Smooth muscle cell (in vitro differentiated cells): ENCODE measurements around the gene LTB4R2. TPM values are rescaled to one million over a fixed set of nuclear protein-coding genes. Genes with fewer than 3 reads are reported as not detected.

ENCODE experiments used
- DNase-seq: peaks from one replicate; lab custom pipeline; 2025; ENCODE audit not compliant: unreplicated experiment; lab: John Stamatoyannopoulos, UW
- H2AFZ ChIP-seq: fragments of 200-600 bp; sonication (generic); 2 replicates; pipeline ENCODE4 v1.6.0; 2016; ENCODE audit warnings: antibody characterized with exemption, low read depth, mild to moderate bottlenecking
- H3F3A ChIP-seq: fragments of 200-600 bp; sonication (generic); 2 replicates; pipeline ENCODE4 v1.6.0; 2017; ENCODE audit warnings: antibody characterized with exemption, low read depth
- H3K27ac ChIP-seq: fragments of 200-600 bp; sonication (generic); 2 replicates; pipeline ENCODE4 v1.5.1; 2016; ENCODE audit warnings: low read depth, mild to moderate bottlenecking
- H3K27me3 ChIP-seq: fragments of 200-600 bp; sonication (generic); 2 replicates; pipeline ENCODE4 v1.6.1; 2016; ENCODE audit warnings: low read depth, mild to moderate bottlenecking
- H3K36me3 ChIP-seq: fragments of 200-600 bp; sonication (generic); 2 replicates; pipeline ENCODE4 v1.5.1; 2016; ENCODE audit warnings: low read depth
- H3K4me1 ChIP-seq: fragments of 200-600 bp; sonication (generic); 2 replicates; pipeline ENCODE4 v1.5.1; 2016; ENCODE audit warnings: low read depth
- H3K4me2 ChIP-seq: fragments of 200-600 bp; sonication (generic); 2 replicates; pipeline ENCODE4 v1.6.0; 2016; ENCODE audit warnings: mild to moderate bottlenecking
- H3K4me3 ChIP-seq: fragments of 200-600 bp; sonication (generic); 2 replicates; pipeline ENCODE4 v1.5.1; 2016; ENCODE audit warnings: mild to moderate bottlenecking
- H3K79me2 ChIP-seq: fragments of 200-600 bp; sonication (generic); 2 replicates; pipeline ENCODE4 v1.6.0; 2016; ENCODE audit warnings: low read depth, mild to moderate bottlenecking
- H3K9ac ChIP-seq: fragments of 200-600 bp; sonication (generic); 2 replicates; pipeline ENCODE4 v1.6.0; 2016; ENCODE audit warnings: low read depth
- H3K9me3 ChIP-seq: fragments of 200-600 bp; sonication (generic); replicated peaks from 2 replicates; pipeline ENCODE4 v1.5.1; 2016; ENCODE audit warnings: low read depth
- H4K20me1 ChIP-seq: fragments of 200-600 bp; sonication (generic); 2 replicates; pipeline ENCODE4 v1.6.0; 2016; ENCODE audit warnings: low read depth
- CTCF ChIP-seq: fragments of 200-600 bp; sonication (generic); IDR thresholded peaks from 2 replicates; pipeline ENCODE4 v1.5.1; 2017; ENCODE audit warnings: borderline replicate concordance, mild to moderate bottlenecking, antibody characterized with exemption; ENCODE audit not compliant: insufficient read depth, poor library complexity, severe bottlenecking
- WGBS: methylation state at CpG from one replicate; pipeline ENCODE4 v1.1.7; 2016; ENCODE audit warnings: low lambda C conversion rate; 5-methylcytosine and 5-hydroxymethylcytosine counted together
- polyA plus RNA-seq: library from polyadenylated mRNA; unstranded; fragments of >200 nt; fragmentation: Nextera tagmentation; extraction: Ambion mirVana; gene quantifications from 2 replicates; pipeline ENCODE4 v1.2.1, GENCODE V29; 2016
- total RNA-seq: library from RNA; depleted of rRNA; stranded (reverse); fragments of >200 nt; gene quantifications from 2 replicates; pipeline ENCODE4 v1.2.3, GENCODE V29; 2014

The LTB4R2 gene
- total and polyA plus RNA-seq, 2 experiments from 2014 or later = 0.70 to 2.8 TPM

GRCh38 chr14:24273422-24273998, 36.4 kb upstream of the LTB4R2 start:
- Histone ChIP-seq H2AFZ (no peak overlapping the region), H3K9ac (no peak overlapping the region), H3K79me2 (no peaks in the 10 kb centered on the region), H3K27me3 (no peaks in the 10 kb centered on the region), H3K36me3 (no peaks in the 10 kb centered on the region), H3K4me3 (no peak overlapping the region), H3K9me3 (no peaks in the 10 kb centered on the region), H3K4me1 (no peaks in the 10 kb centered on the region), H3K27ac (no peak overlapping the region), H3F3A (no peaks in the 10 kb centered on the region), H4K20me1 (no peaks in the 10 kb centered on the region), H3K4me2 (no peak overlapping the region)
- 60% methylated on average over 3 of the region's 3 CpGs for WGBS
- DNase-seq = no peak
- TF ChIP-seq CTCF = no peak

- Histone ChIP-seq H3K27me3 (no peaks in the 10 kb centered on the region), H2AFZ (no peak overlapping the region), H4K20me1 (no peaks in the 10 kb centered on the region), H3K4me1 (no peaks in the 10 kb centered on the region), H3K9ac (no peak overlapping the region), H3K9me3 (no peaks in the 10 kb centered on the region), H3K4me2 (no peak overlapping the region), H3F3A (no peaks in the 10 kb centered on the region), H3K79me2 (no peaks in the 10 kb centered on the region), H3K27ac (peak overlapping the region; percentile 35), H3K36me3 (no peaks in the 10 kb centered on the region), H3K4me3 (no peak overlapping the region)
- 73% methylated on average over 3 of the region's 3 CpGs for WGBS
- no peak for DNase-seq
- TF ChIP-seq CTCF = no peak
Observed at GRCh38 chr14:24274101-24274543, 35.8 kb upstream of the LTB4R2 start.

GRCh38 chr14:24277071-24277470, 32.9 kb upstream of the LTB4R2 start:
- Histone ChIP-seq H3F3A (no peaks in the 10 kb centered on the region), H3K9me3 (no peaks in the 10 kb centered on the region), H3K27ac (no peak overlapping the region), H3K79me2 (no peaks in the 10 kb centered on the region), H2AFZ (no peak overlapping the region), H4K20me1 (no peaks in the 10 kb centered on the region), H3K27me3 (no peaks in the 10 kb centered on the region), H3K9ac (no peak overlapping the region), H3K4me1 (no peaks in the 10 kb centered on the region), H3K36me3 (no peaks in the 10 kb centered on the region), H3K4me2 (no peak overlapping the region), H3K4me3 (no peak overlapping the region)
- WGBS = 95% methylated on average over 6 of the region's 6 CpGs
- no peak for DNase-seq
- no peak for TF ChIP-seq CTCF
